GM21717 (cell line): ENCODE measurements around the gene MASP2.
"Not testable (repeated sequence)": the region's sequence is repeated elsewhere in the genome, so short reads cannot be mapped to it uniquely, and the experiment has no call there.

ENCODE experiments used
- ATAC-seq: cut with Tn5 transposase; IDR thresholded peaks from one replicate; pipeline ENCODE4 v1.9.1; 2021; ENCODE audit warnings: mild to moderate bottlenecking, moderate library complexity; ENCODE audit not compliant: unreplicated experiment

MASP2 gene

DNA sequence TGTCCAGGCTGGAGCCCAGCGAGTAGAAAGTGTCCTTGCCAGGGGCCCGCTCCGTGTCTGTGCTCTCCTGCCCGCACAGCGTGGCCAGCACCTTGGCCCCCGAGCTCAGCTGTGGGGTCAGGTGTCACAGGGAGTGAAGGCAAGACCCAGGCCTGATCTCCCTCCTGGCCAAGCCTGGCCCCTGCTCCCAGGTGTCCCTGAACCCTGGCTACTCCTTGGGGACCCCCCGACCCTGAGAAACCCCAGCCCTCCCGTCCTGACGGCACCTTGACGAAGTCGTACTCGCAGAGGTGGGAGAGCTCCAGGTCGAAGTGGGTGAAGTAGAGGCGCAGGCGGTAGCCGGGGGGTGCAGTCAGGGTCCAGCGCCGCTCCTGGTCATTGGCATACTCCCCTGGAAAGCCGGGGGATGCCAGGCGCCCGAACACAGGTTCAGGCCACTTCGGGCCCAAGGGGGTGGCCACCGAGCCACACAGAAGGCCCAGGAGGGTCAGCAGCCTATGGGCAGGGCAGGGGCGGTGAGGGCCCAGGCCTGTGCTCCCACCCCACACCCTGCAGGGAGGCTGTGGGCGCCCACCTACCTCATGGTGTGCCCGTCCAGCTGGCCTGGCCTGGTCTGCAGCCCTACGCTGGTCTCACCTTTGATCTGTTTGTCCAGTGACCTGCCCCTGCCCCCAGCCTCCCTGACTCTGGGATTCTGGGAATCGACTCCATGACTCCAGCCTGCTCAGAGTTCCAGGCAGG is at the start of gene MASP2:
MASP2 (minus strand) TSS at position 615 of the 741 bp plus-strand sequence; CDS start at position 583, 32 bp downstream.
- no peak for ATAC-seq

DNA sequence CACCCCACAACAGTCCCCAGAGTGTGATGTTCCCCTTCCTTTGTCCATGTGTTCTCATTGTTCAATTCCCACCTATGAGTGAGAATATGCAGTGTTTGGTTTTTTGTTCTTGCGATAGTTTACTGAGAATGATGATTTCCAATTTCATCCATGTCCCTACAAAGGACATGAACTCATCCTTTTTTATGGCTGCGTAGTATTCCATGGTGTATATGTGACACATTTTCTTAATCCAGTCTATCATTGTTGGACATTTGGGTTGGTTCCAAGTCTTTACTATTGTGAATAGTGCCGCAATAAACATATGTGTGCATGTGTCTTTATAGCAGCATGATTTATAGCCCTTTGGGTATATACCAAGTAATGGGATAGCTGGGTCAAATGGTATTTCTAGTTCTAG is 36.7 kb upstream of the MASP2 start:
- ATAC-seq: not testable (repeated sequence)

DNA sequence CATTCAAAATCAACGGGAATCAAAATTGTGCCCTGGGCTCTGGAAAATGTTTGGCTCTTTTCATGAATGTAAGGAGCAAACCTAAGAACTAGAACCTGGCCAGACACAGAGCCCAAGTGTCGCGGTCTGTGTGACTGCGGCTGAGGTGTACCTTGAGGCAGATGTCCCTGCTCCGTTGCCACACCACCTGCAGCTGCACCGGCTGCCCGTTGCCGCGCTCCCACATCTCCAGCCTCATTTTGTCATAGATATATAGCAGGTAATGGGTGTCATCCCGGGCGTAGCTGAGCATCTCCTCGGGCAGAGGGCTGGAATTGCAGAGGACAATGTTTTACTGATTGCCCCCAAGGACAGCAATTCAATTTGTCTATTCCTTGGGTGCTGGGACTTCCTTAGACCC is 33.9 kb upstream of the MASP2 start:
- no peak for ATAC-seq

DNA sequence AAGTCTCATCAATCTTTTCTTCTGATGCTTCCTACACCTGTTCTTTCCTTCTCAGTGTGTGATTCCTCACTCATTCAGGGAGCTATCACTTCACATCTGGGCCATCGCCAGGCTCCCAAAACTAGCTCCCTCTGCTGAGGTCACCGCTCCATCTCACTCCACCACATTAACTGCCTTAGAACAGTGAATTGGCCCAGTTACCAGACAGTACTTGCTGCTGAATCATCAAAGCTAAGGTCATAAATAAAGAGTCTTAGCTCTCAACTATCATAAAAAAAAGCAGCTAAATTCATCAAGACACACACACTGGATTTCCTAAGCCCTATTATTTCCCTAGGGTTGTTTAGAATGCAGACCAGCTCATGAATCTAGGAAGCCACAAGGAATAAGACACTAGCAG is 31.6 kb upstream of the MASP2 start:
- ATAC-seq: no peak

- not testable (repeated sequence) for ATAC-seq
Observed at GRCh38 chr1:11073398-11073797, 26.4 kb upstream of the MASP2 start.

GRCh38 chr1:11072216-11072917 is 25.3 kb upstream of the MASP2 start:
- no peak for ATAC-seq

DNA sequence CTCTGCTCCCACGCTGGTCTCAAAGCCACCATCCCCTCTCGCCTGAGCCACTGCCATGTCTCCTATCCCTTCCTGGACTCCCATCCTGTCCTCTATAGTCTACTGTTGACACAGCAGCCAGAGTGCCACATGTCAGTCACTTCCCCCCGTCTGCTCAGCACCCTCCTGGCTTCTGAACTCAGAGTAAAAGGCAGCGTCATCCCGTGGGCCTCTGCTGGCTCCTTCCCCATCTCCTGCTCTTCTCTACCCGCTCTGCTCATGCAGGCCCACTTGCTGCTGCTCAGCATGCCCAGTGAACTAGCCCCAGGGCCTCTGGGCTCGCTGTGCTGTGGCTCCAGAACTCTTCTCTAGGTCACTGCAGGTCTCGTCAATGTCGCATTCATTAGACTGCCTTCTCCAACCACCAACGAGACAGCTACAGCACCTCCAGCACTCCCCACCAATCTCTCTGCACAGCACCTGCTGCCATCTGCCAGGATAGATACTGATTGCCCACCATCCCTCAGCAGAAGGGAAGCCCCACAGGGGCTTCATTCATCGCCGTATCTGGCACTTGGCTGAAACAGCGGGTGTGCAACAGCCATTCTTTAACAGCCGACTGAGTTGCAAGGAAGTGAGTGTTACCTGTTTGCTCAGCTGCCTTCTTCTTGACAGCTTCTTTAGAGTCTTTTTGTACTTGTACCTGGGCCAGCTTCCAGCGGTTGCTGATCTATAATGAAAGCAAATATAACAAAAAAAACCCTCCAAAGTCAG is 24.6 kb upstream of the MASP2 start:
- no peak for ATAC-seq

GRCh38 chr1:11070876-11071275 is 23.8 kb upstream of the MASP2 start:
- ATAC-seq: no peak

GRCh38 chr1:11068600-11069473 is 21.8 kb upstream of the MASP2 start:
- ATAC-seq: no peak

GRCh38 chr1:11067716-11068599 is 20.9 kb upstream of the MASP2 start:
- no peak for ATAC-seq

DNA sequence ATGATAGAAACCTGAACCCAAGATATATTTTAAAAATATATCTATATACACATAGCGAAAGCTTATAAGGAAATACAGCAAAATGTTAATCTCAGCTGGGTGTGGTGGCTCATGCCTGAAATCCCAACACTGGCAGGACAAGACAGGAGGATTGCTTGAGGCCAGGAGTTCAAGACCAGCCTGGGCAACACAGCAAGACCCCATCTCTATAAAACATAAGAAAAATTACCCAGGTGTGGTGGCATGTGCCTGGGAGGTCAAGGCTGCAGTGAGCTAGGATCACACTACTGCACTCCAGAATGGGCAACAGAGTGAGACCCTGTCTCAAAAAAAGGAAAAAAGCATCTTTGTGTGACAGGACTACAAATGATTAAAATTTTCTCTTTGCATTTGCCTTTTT is 18.8 kb upstream of the MASP2 start:
- no peak for ATAC-seq

DNA sequence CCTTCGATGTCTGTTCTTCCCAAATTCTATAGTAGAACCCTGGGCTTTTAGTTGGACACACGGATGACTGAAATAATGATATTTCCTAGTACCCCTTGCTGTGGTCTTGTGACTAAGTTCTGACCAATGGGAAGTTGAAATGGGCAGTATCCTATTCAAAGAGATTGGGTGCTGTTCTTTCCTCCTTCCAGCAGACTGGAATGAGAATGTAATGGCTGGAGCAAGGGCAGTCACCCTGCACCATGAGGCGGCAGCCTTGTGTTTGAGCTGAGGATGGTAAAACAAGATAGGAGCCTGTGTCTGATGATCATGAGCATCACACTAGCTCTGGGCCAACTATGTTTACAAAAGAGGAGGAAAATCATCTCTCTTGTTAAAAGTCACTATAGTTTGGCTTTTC is 17.9 kb upstream of the MASP2 start:
- no peak for ATAC-seq

DNA sequence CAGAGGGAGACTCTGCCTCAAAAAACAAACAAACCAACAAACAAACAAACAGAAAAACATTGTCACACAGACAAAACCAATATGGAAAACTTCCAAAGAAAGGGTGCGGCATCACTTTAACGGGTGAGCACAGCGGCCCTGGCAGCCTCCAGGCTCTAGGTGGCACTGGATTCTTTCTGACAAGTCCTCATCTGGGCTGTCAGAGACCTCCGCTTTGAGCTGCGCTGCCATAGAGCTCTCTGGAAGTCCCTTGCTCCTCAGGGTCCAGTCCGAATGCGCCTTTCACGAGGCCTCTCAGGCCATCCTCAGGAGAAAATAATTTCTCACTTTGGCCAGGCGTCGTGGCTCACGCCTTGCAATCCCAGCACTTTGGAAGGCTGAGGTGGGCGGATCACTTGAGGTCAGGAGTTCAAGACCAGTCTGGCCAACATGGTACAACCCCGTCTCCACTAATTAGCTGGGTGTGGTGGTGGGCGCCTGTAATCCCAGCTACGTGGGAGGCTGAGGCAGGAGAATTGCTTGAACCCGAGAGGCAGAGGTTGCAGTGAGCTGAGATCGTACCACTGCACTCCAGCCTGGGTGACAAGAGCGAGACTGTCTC is 17.0 kb upstream of the MASP2 start:
- not testable (repeated sequence) for ATAC-seq

- ATAC-seq: no peak
Observed at GRCh38 chr1:11062965-11063401, 15.9 kb upstream of the MASP2 start.

- ATAC-seq: no peak
Observed at GRCh38 chr1:11061652-11062365, 14.8 kb upstream of the MASP2 start.

DNA sequence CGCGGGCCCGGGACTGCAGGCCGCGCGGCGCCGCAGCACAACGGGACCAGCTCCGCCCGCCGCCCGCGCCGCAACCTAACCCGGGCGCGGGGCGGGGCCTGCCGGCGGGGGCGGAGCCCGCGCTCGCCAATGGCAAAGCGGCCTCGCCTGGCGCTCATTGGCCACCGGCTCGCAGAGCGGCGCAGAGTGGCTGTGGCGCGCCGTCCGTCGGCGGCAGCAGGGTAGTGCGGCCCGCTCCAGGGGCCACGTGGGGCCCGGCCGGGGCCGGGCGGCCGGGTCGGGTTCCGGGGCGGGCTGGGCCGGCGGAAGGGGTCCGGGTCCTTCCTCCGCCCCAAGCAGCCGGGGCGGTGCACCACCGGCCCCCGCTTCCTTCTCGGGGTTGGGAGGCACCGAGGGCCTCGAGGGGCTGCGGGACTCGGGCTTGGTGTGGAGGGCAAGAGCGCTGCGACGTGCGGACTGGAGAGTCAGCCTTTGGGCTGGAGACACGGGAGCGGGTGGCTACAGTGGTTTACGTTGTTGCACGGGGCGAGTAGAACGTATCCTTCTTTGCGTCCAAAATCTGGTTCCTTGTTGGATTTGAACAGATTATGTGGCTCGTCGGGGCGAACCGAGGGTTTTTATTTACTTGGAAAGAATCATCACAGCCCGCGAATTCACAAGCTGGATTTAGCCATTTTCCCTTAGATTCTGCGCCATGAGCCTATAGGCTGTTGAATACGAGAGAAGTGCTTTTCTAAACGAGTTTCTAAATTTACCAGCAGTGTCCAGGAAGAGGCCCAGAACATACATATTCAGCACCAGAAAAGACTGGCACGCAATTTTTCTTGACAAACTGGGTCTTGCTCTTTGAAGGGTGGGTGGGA is 13.2 kb upstream of the MASP2 start, which contains the start of gene SRM:
SRM (minus strand) TSS at position 51 of the 863 bp plus-strand sequence. CDS start 75 bp downstream, outside the sequence.
- ATAC-seq: peak; percentile 82

GRCh38 chr1:11059155-11059967 is 12.3 kb upstream of the MASP2 start:
- peak; percentile 8 for ATAC-seq
